Measurements from ENCODE around the gene HOXB8. TPM values are rescaled to one million over a fixed set of nuclear protein-coding genes. Genes with fewer than 3 reads are reported as not detected.

The HOXB8 gene
- total and polyA plus RNA-seq, 2 donors: 0.07 TPM; not detected in 1

GRCh38 chr17:48645639-48646182, 30.6 kb upstream of the HOXB8 start:
- Histone ChIP-seq H3K36me3 (ENCODE audit: control insufficient read depth in 2 of 2, insufficient read depth in 2 of 2, low read length in 1 of 2) (no peaks in the 10 kb centered on the region), H3K27ac (ENCODE audit: low read depth in 1 of 2, low read length in 1 of 2) (no peak overlapping the region), H3K4me1 (ENCODE audit: control insufficient read depth in 2 of 2, insufficient read depth in 2 of 2, low read length in 2 of 2) (peaks cover 2 to 7% of the 10 kb centered on the region in 2 donors), H3K9me3 (ENCODE audit: control insufficient read depth in 2 of 2, insufficient read depth in 1 of 2, low read length in 1 of 2) (peaks cover 0 to 6% of the 10 kb centered on the region in 2 donors), H3K27me3 (ENCODE audit: control insufficient read depth in 2 of 2, insufficient read depth in 1 of 2, low read length in 1 of 2) (peaks cover 66 to 98% of the 10 kb centered on the region in 2 donors), H3K4me3 (ENCODE audit: low read length in 2 of 2) (no peak overlapping the region)
- DNase-seq (ENCODE audit: low read depth in 6 of 9, low spot score in 9 of 9): no peak
- WGBS: 73% methylated on average over 14 of the region's 14 CpGs

- no peak for DNase-seq (ENCODE audit: low read depth in 6 of 9, low spot score in 9 of 9)
- Histone ChIP-seq H3K4me1 (ENCODE audit: control insufficient read depth in 2 of 2, insufficient read depth in 2 of 2, low read length in 2 of 2) (peaks cover 2 to 7% of the 10 kb centered on the region in 2 donors), H3K36me3 (ENCODE audit: control insufficient read depth in 2 of 2, insufficient read depth in 2 of 2, low read length in 1 of 2) (no peaks in the 10 kb centered on the region), H3K9me3 (ENCODE audit: control insufficient read depth in 2 of 2, insufficient read depth in 1 of 2, low read length in 1 of 2) (peaks cover 0 to 6% of the 10 kb centered on the region in 2 donors), H3K4me3 (ENCODE audit: low read length in 2 of 2) (no peak overlapping the region), H3K27ac (ENCODE audit: low read depth in 1 of 2, low read length in 1 of 2) (no peak overlapping the region), H3K27me3 (ENCODE audit: control insufficient read depth in 2 of 2, insufficient read depth in 1 of 2, low read length in 1 of 2) (peaks cover 73 to 100% of the 10 kb centered on the region in 2 donors)
- 77% methylated on average over 6 of the region's 6 CpGs for WGBS
Observed at GRCh38 chr17:48644910-48645557, 29.9 kb upstream of the HOXB8 start.

- no peak overlapping the region for H3K4me3 ChIP-seq (ENCODE audit: low read length in 2 of 2)
- H3K9me3 ChIP-seq (ENCODE audit: control insufficient read depth in 2 of 2, insufficient read depth in 1 of 2, low read length in 1 of 2): peaks cover 0 to 6% of the 10 kb centered on the region in 2 donors
- no peak for DNase-seq (ENCODE audit: low read depth in 6 of 9, low spot score in 9 of 9)
- H3K4me1 ChIP-seq (ENCODE audit: control insufficient read depth in 2 of 2, insufficient read depth in 2 of 2, low read length in 2 of 2): peaks cover 2 to 7% of the 10 kb centered on the region in 2 donors
- WGBS: 100% methylated on average over 1 of the region's 1 CpG
- no peak overlapping the region for H3K27ac ChIP-seq (ENCODE audit: low read depth in 1 of 2, low read length in 1 of 2)
- H3K36me3 ChIP-seq (ENCODE audit: control insufficient read depth in 2 of 2, insufficient read depth in 2 of 2, low read length in 1 of 2): no peaks in the 10 kb centered on the region
- peaks cover 76 to 100% of the 10 kb centered on the region in 2 donors for H3K27me3 ChIP-seq (ENCODE audit: control insufficient read depth in 2 of 2, insufficient read depth in 1 of 2, low read length in 1 of 2)
Observed at GRCh38 chr17:48644159-48644558, 29.1 kb upstream of the HOXB8 start.

GRCh38 chr17:48643697-48644012, 28.6 kb upstream of the HOXB8 start:
- Histone ChIP-seq H3K27me3 (ENCODE audit: control insufficient read depth in 2 of 2, insufficient read depth in 1 of 2, low read length in 1 of 2) (peaks cover 81 to 100% of the 10 kb centered on the region in 2 donors), H3K27ac (ENCODE audit: low read depth in 1 of 2, low read length in 1 of 2) (no peak overlapping the region), H3K4me1 (ENCODE audit: control insufficient read depth in 2 of 2, insufficient read depth in 2 of 2, low read length in 2 of 2) (peaks cover 2 to 7% of the 10 kb centered on the region in 2 donors), H3K36me3 (ENCODE audit: control insufficient read depth in 2 of 2, insufficient read depth in 2 of 2, low read length in 1 of 2) (no peaks in the 10 kb centered on the region), H3K9me3 (ENCODE audit: control insufficient read depth in 2 of 2, insufficient read depth in 1 of 2, low read length in 1 of 2) (peaks cover 0 to 6% of the 10 kb centered on the region in 2 donors), H3K4me3 (ENCODE audit: low read length in 2 of 2) (no peak overlapping the region)
- DNase-seq (ENCODE audit: low read depth in 6 of 9, low spot score in 9 of 9): no peak

- Histone ChIP-seq H3K9me3 (ENCODE audit: control insufficient read depth in 2 of 2, insufficient read depth in 1 of 2, low read length in 1 of 2) (peaks cover 0 to 6% of the 10 kb centered on the region in 2 donors), H3K27ac (ENCODE audit: low read depth in 1 of 2, low read length in 1 of 2) (no peak overlapping the region), H3K27me3 (ENCODE audit: control insufficient read depth in 2 of 2, insufficient read depth in 1 of 2, low read length in 1 of 2) (peaks cover 80 to 100% of the 10 kb centered on the region in 2 donors), H3K36me3 (ENCODE audit: control insufficient read depth in 2 of 2, insufficient read depth in 2 of 2, low read length in 1 of 2) (no peaks in the 10 kb centered on the region), H3K4me3 (ENCODE audit: low read length in 2 of 2) (no peak overlapping the region), H3K4me1 (ENCODE audit: control insufficient read depth in 2 of 2, insufficient read depth in 2 of 2, low read length in 2 of 2) (peaks cover 2 to 7% of the 10 kb centered on the region in 2 donors)
- no peak for DNase-seq (ENCODE audit: low read depth in 6 of 9, low spot score in 9 of 9)
- WGBS: 65% methylated on average over 23 of the region's 23 CpGs
Observed at GRCh38 chr17:48642843-48643696, 28.0 kb upstream of the HOXB8 start.

DNA sequence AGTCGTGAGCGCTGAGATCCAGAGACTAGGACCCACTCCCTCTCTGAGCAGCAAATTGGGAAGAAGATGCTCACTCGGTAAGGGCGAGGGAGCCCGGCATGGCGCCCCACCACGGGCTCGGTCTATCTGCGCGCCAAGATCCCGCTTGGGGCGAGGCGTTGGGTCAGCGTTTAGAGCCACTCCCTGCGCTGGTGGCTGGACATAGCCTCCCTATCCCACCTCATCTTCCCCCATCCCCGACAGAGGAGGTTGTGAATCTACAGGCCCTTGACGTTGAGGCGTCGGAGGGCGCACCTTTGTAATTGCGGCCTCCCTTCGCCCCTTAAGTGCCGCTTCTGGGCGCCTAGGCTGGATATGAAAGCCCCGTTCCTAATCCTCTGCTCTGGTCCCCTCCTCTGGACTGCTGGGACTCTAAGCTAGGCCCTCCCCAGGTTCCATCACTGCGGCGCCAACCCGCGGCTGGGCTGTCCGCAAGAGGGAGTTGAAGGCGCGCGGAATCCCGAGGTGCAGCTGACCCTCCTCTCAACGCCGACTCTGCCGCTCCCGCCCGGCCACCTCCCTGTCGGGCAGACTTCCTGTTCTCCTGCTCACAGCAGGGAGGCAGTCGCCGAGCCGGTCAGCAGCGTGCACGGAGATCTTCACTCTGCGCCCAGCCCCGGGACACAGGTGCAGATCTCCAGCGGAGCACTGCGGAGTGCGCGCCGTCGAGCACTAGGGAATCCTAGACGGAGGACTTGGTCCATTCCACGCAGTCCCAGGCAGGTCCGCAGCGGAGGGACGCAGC, 27.2 kb upstream of the HOXB8 start:
- Histone ChIP-seq H3K9me3 (ENCODE audit: control insufficient read depth in 2 of 2, insufficient read depth in 1 of 2, low read length in 1 of 2) (peaks cover 0 to 6% of the 10 kb centered on the region in 2 donors), H3K27me3 (ENCODE audit: control insufficient read depth in 2 of 2, insufficient read depth in 1 of 2, low read length in 1 of 2) (peaks cover 83 to 100% of the 10 kb centered on the region in 2 donors), H3K27ac (ENCODE audit: low read depth in 1 of 2, low read length in 1 of 2) (no peak overlapping the region), H3K4me1 (ENCODE audit: control insufficient read depth in 2 of 2, insufficient read depth in 2 of 2, low read length in 2 of 2) (peaks cover 2 to 3% of the 10 kb centered on the region in 2 donors), H3K4me3 (ENCODE audit: low read length in 2 of 2) (no peak overlapping the region), H3K36me3 (ENCODE audit: control insufficient read depth in 2 of 2, insufficient read depth in 2 of 2, low read length in 1 of 2) (no peaks in the 10 kb centered on the region)
- DNase-seq (ENCODE audit: low read depth in 6 of 9, low spot score in 9 of 9): no peak
- WGBS: 13% methylated on average over 58 of the region's 58 CpGs

- H3K4me3 ChIP-seq (ENCODE audit: low read length in 2 of 2): no peak overlapping the region
- WGBS: 11% methylated on average over 29 of the region's 29 CpGs
- no peaks in the 10 kb centered on the region for H3K36me3 ChIP-seq (ENCODE audit: control insufficient read depth in 2 of 2, insufficient read depth in 2 of 2, low read length in 1 of 2)
- no peak for DNase-seq (ENCODE audit: low read depth in 6 of 9, low spot score in 9 of 9)
- H3K4me1 ChIP-seq (ENCODE audit: control insufficient read depth in 2 of 2, insufficient read depth in 2 of 2, low read length in 2 of 2): peaks cover 2 to 3% of the 10 kb centered on the region in 2 donors
- peaks cover 87 to 100% of the 10 kb centered on the region in 2 donors for H3K27me3 ChIP-seq (ENCODE audit: control insufficient read depth in 2 of 2, insufficient read depth in 1 of 2, low read length in 1 of 2)
- peaks cover 0 to 6% of the 10 kb centered on the region in 2 donors for H3K9me3 ChIP-seq (ENCODE audit: control insufficient read depth in 2 of 2, insufficient read depth in 1 of 2, low read length in 1 of 2)
- H3K27ac ChIP-seq (ENCODE audit: low read depth in 1 of 2, low read length in 1 of 2): no peak overlapping the region
Observed at GRCh38 chr17:48641541-48642058, 26.5 kb upstream of the HOXB8 start.

DNA sequence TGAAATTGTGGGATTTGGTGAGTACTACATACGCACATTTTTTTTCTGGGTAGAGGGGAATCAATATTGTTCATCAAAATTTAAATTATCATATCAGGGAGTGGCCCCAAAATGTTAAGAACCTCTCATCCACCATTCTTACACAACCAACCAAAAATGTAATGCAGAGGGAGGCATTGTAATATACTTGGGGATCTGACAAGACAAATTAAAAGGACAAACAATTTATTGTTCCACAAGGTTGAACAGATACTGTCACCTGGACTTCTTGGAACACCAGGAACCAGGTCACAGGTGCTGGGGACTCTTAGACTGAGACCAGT, 25.7 kb upstream of the HOXB8 start:
- Histone ChIP-seq H3K27ac (ENCODE audit: low read depth in 1 of 2, low read length in 1 of 2) (no peak overlapping the region), H3K4me3 (ENCODE audit: low read length in 2 of 2) (no peak overlapping the region), H3K27me3 (ENCODE audit: control insufficient read depth in 2 of 2, insufficient read depth in 1 of 2, low read length in 1 of 2) (peaks cover 86 to 100% of the 10 kb centered on the region in 2 donors), H3K9me3 (ENCODE audit: control insufficient read depth in 2 of 2, insufficient read depth in 1 of 2, low read length in 1 of 2) (peaks cover 0 to 6% of the 10 kb centered on the region in 2 donors), H3K4me1 (ENCODE audit: control insufficient read depth in 2 of 2, insufficient read depth in 2 of 2, low read length in 2 of 2) (peaks cover 0 to 4% of the 10 kb centered on the region in 2 donors), H3K36me3 (ENCODE audit: control insufficient read depth in 2 of 2, insufficient read depth in 2 of 2, low read length in 1 of 2) (no peaks in the 10 kb centered on the region)
- 93% methylated on average over 1 of the region's 1 CpG for WGBS
- no peak for DNase-seq (ENCODE audit: low read depth in 6 of 9, low spot score in 9 of 9)
